HEK293T (cell line): ENCODE results near the gene TSPAN12.

Experiments
- ARNT ChIP-seq: fragments of 450-650 bp; IDR thresholded peaks from 2 replicates; pipeline ENCODE4 v1.6.1; 2017; ENCODE audit warnings: mild to moderate bottlenecking
- BHLHE40 ChIP-seq: fragments of 450-650 bp; IDR thresholded peaks from 2 replicates; pipeline ENCODE4 v1.6.1; 2016; ENCODE audit warnings: mild to moderate bottlenecking, moderate library complexity, borderline replicate concordance
- ELF4 ChIP-seq: fragments of 450-650 bp; IDR thresholded peaks from 2 replicates; pipeline ENCODE4 v1.6.1; 2017; ENCODE audit warnings: antibody characterized with exemption
- FOXA1 ChIP-seq: fragments of 450-650 bp; IDR thresholded peaks from 2 replicates; pipeline ENCODE4 v1.6.1; 2016; ENCODE audit warnings: mild to moderate bottlenecking
- NFRKB ChIP-seq: fragments of 450-650 bp; IDR thresholded peaks from 2 replicates; pipeline ENCODE4 v1.6.1; 2016; ENCODE audit warnings: mild to moderate bottlenecking, moderate library complexity
- TF ChIP-seq, protein P1 (sequence below): fragments of 450-650 bp; IDR thresholded peaks from 2 replicates; pipeline ENCODE4 v1.6.1; 2016

DNA sequence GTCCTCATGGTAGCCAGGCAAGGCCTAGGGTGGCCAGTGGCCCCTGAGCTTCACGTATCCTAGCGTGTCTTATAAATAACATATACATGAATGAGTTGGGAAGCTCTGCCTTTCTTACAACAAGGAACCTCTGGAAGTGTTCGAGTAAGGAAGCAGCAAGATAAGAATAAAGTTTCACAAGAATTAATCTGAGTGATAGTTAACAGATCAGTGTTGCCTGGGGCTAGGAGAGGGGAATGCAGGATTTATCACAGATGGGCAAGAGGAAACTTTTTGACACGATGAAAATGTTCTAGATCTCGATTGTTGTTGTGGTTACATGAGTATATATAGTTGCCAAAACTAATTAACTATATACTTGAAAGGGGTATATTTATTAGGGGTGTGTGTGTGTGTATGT is 74.2 kb downstream of the TSPAN12 start:
- TF ChIP-seq NFRKB (no peak), FOXA1 (no peak), BHLHE40 (no peak), ELF4 (no peak), ARNT (no peak)
- TF ChIP-seq, protein P1, sequence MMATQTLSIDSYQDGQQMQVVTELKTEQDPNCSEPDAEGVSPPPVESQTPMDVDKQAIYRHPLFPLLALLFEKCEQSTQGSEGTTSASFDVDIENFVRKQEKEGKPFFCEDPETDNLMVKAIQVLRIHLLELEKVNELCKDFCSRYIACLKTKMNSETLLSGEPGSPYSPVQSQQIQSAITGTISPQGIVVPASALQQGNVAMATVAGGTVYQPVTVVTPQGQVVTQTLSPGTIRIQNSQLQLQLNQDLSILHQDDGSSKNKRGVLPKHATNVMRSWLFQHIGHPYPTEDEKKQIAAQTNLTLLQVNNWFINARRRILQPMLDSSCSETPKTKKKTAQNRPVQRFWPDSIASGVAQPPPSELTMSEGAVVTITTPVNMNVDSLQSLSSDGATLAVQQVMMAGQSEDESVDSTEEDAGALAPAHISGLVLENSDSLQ = no peak
